Measurements from ENCODE around the gene HLA-B. TPM values are rescaled to one million over a fixed set of nuclear protein-coding genes. Genes with fewer than 3 reads are reported as not detected.

Gene HLA-B
- polyA plus RNA-seq, 3 donors = 5,055 to 6,999 (median 6,126) TPM

GRCh38 chr6:31385041-31385440 is 28.1 kb upstream of the HLA-B start:
- DNase-seq = no peak
- WGBS (ENCODE audit: insufficient coverage) = 97% methylated on average over 3 of the region's 3 CpGs
- intact Hi-C loops (cut with micrococcal nuclease) = no loop called here

GRCh38 chr6:31383149-31383548 is 26.2 kb upstream of the HLA-B start:
- H3K79me2 ChIP-seq (ENCODE audit: insufficient read depth, low read length) = no peaks in the 10 kb centered on the region
- no peak for TF ChIP-seq CTCF (IDR thresholded peaks at IDR 0.05)
- H3K36me3 ChIP-seq (replicated peaks in 1 of 2; ENCODE audit: control insufficient read depth in 1 of 2, insufficient read depth in 2 of 2, low read length in 2 of 2) = no peaks in the 10 kb centered on the region
- intact Hi-C loops (cut with micrococcal nuclease) = no loop called here
- no peak for DNase-seq
- peaks cover 3 to 13% (median 12%) of the 10 kb centered on the region in 3 donors for H3K27me3 Mint-ChIP-seq (ENCODE audit: low read depth in 3 of 3)
- no peak overlapping the region for H2AFZ ChIP-seq (ENCODE audit: insufficient read depth, low read depth, low read length, poor library complexity, severe bottlenecking)
- H3K4me3 ChIP-seq (replicated peaks in 1 of 3; ENCODE audit: low read depth in 2 of 3, low read length in 3 of 3) = no peak overlapping the region
- no peaks in the 10 kb centered on the region for H3K4me1 ChIP-seq (ENCODE audit: control insufficient read depth in 1 of 2, insufficient read depth in 2 of 2, low read length in 2 of 2)
- H3K9me3 Mint-ChIP-seq = no peaks in the 10 kb centered on the region
- no peak overlapping the region for H3K27ac Mint-ChIP-seq
- H3K27me3 ChIP-seq (ENCODE audit: control insufficient read depth in 2 of 2, insufficient read depth in 2 of 2, low read length in 2 of 2) = peaks cover 0 to 3% of the 10 kb centered on the region in 2 donors
- H3K4me3 Mint-ChIP-seq = no peak overlapping the region
- H3K4me2 ChIP-seq (replicated peaks; ENCODE audit: extremely low read depth, low read length, poor library complexity, severe bottlenecking) = no peak overlapping the region
- no peaks in the 10 kb centered on the region for H3K36me3 Mint-ChIP-seq
- H3K9me3 ChIP-seq (replicated peaks in 1 of 2; ENCODE audit: control insufficient read depth in 1 of 2, insufficient read depth in 1 of 2, low read length in 2 of 2) = no peaks in the 10 kb centered on the region
- H3K27ac ChIP-seq (ENCODE audit: low read depth in 1 of 2, low read length in 2 of 2) = no peak overlapping the region
- 62% methylated on average over 2 of the region's 5 CpGs for WGBS (ENCODE audit: insufficient coverage)
- no peak overlapping the region for H3K9ac ChIP-seq (ENCODE audit: insufficient read depth, low read length, poor library complexity, severe bottlenecking)
- H3K4me1 Mint-ChIP-seq = no peaks in the 10 kb centered on the region
- H4K20me1 ChIP-seq (ENCODE audit: insufficient read depth, low read length) = no peaks in the 10 kb centered on the region

More at GRCh38 chr6:31385041-31385440, 28.1 kb upstream of the HLA-B start:
- Histone ChIP-seq H3K36me3 (replicated peaks in 1 of 2; ENCODE audit: control insufficient read depth in 1 of 2, insufficient read depth in 2 of 2, low read length in 2 of 2) (no peaks in the 10 kb centered on the region), H3K27me3 (ENCODE audit: control insufficient read depth in 2 of 2, insufficient read depth in 2 of 2, low read length in 2 of 2) (peaks cover 0 to 3% of the 10 kb centered on the region in 2 donors), H3K27ac (ENCODE audit: low read depth in 1 of 2, low read length in 2 of 2) (no peak overlapping the region), H3K9ac (ENCODE audit: insufficient read depth, low read length, poor library complexity, severe bottlenecking) (no peak overlapping the region), H3K4me3 (replicated peaks in 1 of 3; ENCODE audit: low read depth in 2 of 3, low read length in 3 of 3) (no peak overlapping the region), H3K4me1 (ENCODE audit: control insufficient read depth in 1 of 2, insufficient read depth in 2 of 2, low read length in 2 of 2) (no peaks in the 10 kb centered on the region), H3K79me2 (ENCODE audit: insufficient read depth, low read length) (no peaks in the 10 kb centered on the region), H3K4me2 (replicated peaks; ENCODE audit: extremely low read depth, low read length, poor library complexity, severe bottlenecking) (no peak overlapping the region), H3K9me3 (replicated peaks in 1 of 2; ENCODE audit: control insufficient read depth in 1 of 2, insufficient read depth in 1 of 2, low read length in 2 of 2) (no peaks in the 10 kb centered on the region), H4K20me1 (ENCODE audit: insufficient read depth, low read length) (no peaks in the 10 kb centered on the region), H2AFZ (ENCODE audit: insufficient read depth, low read depth, low read length, poor library complexity, severe bottlenecking) (no peak overlapping the region)
- H3K27ac Mint-ChIP-seq = no peak overlapping the region
- H3K27me3 Mint-ChIP-seq (ENCODE audit: low read depth in 3 of 3) = peaks cover 4 to 12% (median 6%) of the 10 kb centered on the region in 3 donors
- H3K4me1 Mint-ChIP-seq = no peaks in the 10 kb centered on the region
- no peak for TF ChIP-seq CTCF (IDR thresholded peaks at IDR 0.05)
- no peak overlapping the region for H3K4me3 Mint-ChIP-seq
- no peaks in the 10 kb centered on the region for H3K36me3 Mint-ChIP-seq
- no peaks in the 10 kb centered on the region for H3K9me3 Mint-ChIP-seq
